Activated CD4-positive, alpha-beta T cell treated with anti-CD3 and anti-CD28 coated beads for 48 hours (primary cell): ENCODE results near the gene NUFIP1.
A peak's percentile ranks its signal among the peaks of the same experiment; 100 is the strongest.
"Not testable (repeated sequence)": the region's sequence is repeated elsewhere in the genome, so short reads cannot be mapped to it uniquely, and the experiment has no call there.

Source experiments
- DNase-seq: peaks from one replicate; pipeline ENCODE4 v3.0.0-alpha.2; 2020

The NUFIP1 gene

DNA sequence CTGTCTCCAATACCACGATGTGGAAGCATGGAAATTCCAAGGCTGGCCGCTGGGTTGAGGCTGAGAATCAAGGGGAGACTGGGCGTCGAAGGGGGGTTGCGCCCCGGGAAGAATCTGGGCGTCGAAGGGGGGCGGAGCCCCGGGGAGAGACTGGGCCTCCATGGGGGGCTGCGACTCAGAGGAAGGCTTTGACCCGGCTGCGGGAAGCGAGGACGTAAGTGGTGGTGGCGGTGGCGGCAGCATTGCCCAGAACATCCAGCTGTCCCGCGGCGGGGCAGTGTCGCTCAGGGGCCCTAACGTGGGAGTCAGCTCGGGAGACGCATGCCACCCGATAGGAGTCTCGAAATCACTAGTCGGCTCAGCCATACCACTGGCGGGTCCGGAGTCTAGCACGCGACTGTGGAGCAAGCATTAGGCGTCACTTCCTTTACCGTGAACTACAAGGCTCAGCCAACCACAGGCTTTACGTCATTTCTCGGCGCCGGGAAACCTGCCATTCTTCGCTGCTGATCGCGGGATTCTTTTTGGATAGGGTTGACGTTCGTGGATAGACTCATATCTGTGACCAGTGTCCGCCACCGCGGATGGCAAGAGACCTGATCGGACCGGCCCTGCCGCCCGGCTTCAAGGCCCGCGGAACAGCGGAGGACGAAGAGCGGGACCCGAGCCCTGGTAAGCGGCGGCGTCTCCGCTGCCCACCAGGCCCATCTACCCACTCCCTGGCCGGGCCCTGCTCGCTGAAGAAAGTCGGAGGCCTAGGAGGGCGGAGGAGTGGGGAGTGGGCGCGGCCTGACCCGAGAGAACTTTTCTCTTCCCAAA lies at the start of gene NUFIP1, which contains the start of gene GPALPP1:
NUFIP1 (minus strand) TSS at position 401 of the 819 bp plus-strand sequence; CDS start at position 366, 35 bp downstream.
GPALPP1 (plus strand) TSS at position 468 of the 819 bp plus-strand sequence; CDS start at position 585, 117 bp downstream.
- peak; percentile 96 for DNase-seq

DNA sequence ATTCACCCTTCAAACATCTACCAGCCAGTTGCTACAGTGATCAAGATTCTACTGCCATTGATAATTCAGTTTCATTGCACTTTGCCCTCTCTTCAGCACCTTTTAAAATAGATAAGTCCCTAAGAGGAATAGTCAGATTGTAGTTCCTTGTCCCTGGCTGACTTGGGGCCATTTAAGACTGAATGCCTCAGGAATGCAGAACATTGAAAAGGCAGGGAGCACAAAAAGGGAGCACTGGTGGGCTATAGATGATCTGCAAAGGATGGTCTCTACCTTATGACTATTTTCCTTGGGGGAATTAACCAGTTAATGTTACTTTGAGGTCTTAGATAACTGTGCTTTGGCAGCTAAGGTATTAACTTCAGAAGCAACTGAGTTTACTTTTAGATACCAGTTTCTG lies 46.9 kb upstream of the NUFIP1 start:
- no peak for DNase-seq

DNA sequence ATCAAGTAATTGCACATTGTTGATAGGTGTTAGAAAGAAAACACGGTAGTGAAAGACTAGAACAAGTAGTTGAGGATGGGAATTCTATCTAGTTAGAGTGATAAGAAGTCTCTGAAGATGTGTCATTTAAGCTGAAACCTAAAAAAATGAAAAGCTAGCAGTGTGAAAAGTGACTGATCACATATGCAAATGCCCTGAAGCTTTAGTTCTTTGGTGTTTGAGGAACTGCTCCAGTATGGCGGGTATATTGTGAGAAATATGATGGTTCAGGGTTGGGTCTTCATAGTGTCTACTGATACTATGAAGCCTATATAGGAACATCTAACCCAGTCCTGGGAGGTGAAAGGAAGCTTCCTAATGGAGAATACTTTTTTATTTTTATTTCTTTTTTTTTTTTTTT lies 45.1 kb upstream of the NUFIP1 start:
- DNase-seq: no peak

DNA sequence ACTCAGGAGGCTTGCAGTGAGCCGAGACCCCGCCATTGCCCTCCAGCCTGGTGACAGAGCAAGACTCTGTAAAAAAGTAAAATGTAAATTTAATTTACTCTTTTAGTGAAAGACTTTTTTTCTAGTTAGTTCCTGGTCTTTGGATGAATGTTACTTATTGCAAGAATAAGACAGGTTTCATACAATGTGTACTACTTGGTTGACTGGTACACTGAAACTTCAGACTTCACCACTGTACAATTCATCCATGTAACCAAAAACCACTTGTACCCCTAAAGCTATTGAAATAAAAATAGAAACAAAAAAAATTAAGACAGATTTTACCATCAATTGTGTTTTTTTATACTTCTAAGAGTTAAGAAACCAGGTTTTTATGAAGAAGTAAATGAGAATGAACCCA lies 35.6 kb upstream of the NUFIP1 start:
- no peak for DNase-seq

DNA sequence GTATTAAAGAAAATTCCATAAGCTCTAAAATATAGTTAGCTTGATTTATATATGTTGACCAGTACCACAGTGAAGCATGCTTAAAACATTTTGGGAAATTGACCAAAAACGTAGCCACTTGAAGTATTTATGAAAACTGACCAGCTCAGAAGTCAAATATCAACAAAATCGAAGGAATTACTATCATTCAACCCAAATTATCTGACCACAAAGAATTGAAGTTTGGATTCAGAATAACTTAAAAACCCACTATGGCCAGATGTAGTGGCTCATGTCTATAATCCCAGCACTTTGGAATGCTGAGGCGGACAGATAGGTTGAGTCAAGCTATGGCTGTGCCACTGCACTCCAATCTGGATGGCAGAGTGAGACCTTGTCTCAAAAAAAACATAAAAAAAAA lies 32.0 kb upstream of the NUFIP1 start:
- no peak for DNase-seq

DNA sequence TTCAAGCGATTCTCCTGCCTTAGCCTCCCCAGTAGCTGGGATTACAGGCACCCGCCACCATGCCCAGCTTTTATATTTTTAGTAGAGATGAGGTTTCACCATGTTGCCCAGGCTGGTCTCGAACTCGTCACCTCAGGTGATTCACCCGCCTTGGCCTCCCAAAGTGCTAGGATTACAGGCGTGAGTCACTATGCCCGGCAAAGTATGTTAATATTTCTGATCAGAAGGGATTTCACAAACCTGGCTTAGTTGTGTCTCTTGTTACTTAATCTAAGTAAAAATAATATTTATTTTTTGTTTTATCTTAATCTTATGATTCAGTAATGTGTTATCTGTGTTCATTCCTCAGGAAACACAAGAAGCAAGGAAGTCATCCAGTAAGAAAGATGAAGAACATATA lies 30.7 kb upstream of the NUFIP1 start:
- DNase-seq: not testable (repeated sequence)

DNA sequence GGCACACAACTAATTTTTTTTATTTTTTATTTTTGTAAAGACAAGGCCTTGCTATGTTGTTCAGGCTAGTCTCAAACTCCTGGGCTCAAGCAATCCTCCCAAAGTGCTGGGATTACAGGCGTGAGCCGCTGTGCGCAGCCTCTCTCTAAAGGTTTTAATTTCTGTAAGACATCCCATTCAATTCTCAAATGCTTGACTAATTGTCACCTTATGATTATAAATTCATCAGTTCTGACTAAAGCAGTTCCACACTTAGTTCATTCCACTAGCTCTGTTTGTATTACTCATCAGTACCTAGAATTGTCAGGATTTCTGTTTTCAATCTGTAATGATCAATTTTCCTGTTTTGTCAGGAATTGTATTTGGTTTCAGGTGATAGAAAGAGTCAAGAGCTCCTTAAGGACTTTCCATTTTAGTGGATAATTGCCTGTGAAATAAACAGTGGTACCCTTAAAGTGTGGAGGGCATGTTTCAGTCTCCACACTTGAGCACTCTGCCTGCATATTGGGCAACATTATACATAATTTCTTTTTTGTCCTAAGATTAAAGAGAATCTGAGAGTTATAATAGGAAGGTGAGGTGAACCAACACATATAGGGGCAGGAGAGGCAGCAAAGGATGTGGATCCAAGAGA lies 27.6 kb upstream of the NUFIP1 start:
- DNase-seq: peak; percentile 12

DNA sequence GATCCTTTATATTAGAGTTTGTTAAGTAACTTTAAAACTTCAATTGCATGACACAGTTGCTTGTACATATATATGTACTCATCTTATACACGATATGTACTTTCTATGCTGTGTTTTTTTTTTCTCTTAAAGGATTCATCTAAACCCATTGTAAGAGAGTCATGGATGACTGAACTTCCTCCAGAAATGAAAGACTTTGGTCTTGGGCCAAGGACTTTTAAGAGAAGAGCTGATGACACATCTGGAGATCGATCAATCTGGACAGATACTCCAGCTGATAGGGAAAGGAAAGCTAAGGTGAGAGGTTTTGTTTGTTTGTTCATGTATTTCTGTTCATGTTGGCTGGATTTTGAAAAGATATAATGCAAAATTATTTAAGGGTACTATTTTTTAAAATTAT lies 26.0 kb upstream of the NUFIP1 start:
- no peak for DNase-seq

DNA sequence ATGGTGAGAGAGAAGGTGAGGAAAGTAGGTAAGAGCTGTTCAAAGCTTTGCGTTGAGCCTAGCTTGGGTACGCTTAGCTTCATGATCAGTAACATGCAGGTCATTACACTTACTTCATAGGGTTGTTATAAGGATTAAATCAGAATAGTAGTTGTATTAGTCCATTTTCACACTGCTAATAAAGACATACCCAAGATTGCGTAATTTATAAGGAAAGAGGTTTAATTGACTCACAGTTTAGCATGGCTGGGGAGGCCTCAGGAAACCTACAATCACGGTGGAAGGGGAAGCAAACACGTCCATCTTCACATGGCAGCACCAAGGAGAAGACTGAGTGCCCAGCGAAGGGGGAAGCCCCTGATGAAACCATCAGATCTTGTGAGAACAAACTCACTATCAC lies 21.9 kb upstream of the NUFIP1 start:
- DNase-seq: no peak

DNA sequence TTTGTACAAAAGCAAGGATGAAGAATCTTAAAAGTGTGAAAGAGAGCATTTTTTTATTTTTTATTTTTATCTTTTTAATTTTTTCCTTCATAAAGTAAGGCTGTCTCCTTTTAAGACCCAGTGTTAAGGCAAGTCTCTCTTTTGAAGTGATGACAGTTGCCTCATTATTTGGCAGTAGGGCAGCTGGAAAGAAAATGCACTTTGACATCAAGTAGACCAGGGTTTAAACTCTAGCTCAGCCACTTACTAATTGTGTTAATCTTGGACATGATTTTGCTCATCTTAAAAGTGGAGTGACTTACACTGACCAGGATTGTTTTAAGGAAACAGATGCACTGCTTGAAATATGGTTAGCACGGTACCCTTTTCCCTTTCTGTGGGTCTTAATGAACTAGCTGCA lies 18.6 kb upstream of the NUFIP1 start:
- DNase-seq: no peak

DNA sequence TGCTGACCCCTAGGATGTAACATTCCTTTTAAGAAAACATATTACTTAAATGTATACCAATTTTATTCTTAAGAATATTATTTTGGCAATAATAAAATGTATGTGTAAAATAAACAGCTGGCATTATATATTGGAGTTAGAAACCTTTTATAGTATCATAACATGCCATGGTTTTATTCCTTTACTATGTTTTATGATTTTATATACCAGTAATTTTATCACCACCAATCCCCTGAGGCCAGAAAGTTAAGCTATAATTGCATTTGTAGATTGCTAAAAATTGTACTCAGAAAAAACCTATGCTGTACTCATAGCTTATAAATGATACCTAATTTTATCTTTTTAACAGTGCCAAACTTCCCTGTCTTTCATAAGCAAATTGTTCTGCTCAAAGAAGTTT lies 18.0 kb upstream of the NUFIP1 start:
- DNase-seq: no peak

DNA sequence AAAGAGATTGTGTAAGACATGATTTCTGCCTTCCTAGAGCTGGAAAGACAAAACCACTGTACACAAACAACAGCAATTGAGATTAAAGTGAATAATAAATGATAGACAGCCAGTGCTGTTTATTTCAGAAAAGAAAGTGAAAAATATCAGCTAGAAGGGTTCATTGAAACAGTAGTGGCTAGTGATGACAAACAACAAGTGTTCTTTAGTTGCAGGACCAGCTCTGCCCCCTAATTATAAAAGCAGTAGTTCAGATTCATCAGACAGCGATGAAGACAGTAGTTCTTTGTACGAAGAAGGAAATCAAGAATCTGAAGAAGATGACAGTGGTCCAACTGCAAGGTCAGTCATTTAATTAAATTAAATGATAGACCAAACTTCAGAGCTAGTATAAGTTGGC lies 14.8 kb upstream of the NUFIP1 start:
- no peak for DNase-seq

DNA sequence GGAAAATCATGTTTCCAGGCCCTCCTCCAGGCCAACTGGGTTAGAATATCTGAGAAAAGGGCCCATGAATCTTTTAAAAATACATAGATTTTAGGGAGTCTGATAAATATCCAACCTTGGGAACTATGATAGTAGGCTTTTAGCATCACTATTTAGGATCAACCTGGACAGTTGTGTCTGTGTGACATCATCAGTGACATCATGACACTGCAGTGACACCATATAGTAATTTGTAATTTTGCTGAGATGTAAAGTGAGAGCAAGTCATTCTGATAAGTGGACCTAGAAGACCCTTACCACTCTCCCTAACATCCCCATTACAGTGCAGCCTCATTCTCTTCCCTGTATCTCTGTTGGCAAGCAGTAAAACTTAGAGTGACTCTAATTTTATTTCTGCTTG lies 14.1 kb upstream of the NUFIP1 start:
- DNase-seq: no peak

DNA sequence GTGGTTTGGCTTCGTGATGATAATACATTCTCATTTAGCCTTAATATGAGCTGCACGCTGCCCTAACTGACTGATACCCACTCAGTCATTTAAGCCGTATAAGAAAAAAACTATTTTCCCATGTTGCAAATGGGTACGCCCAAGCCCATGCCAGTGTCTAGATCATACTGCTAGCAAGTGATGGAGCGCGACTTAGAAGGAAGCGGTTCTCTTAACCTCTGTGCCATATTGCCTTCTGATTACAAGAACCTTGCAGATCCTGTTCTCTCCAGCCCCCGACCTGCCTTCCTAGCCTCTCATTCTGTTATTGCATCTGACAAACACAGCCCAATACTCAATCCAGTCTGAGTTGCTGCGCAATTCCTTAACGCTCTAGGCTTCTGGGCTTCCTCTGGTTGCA lies 670 bp upstream of the NUFIP1 start:
- DNase-seq: no peak

DNA sequence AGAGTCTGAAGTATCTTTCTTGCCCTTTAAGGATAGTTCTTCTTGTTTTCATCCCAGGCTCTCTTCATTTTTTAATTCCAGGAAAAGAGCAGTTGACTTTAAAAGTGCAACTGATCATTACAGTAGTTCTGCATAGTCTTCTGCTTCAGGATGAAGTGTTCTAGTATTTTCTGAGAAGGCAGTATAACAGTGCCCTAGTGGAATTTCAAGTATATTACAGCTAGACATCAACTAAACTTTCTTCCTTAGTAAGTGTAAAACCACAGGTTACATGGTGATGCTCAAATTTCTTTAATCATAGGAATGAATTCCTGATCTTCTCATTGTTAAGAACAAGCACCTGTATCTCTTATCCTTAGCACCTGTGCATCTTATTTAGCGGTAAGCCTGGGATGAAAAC lies 10.9 kb downstream of the NUFIP1 start:
- no peak for DNase-seq

DNA sequence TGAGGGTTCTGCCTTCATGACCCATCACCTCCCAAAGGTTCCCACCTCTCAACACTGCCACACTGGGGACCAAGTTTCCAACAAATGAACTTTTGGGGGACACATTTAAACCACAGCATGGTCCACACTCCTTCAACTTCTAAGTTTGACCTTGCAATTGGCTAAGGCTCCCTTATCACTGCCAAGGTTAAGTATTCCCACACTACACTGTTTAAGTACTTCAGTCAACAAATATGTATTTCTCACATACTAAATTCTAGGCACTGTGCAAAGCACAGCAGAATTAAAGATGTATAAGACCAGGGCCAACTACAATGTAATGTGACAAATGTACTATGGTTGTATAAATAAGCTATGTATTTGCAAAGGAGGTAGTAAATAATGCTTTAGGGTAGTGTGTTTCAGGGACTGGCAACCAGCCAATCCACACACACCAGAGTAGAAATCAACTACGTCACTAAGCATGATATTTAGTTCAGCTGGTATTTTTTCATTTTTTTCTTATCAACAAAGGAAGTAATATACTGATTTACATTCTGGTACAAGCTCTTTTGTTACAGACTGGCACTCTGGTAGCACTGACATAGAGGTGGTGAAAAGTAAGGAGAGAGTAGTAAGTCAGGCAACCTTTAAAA lies 12.2 kb downstream of the NUFIP1 start:
- DNase-seq: no peak

DNA sequence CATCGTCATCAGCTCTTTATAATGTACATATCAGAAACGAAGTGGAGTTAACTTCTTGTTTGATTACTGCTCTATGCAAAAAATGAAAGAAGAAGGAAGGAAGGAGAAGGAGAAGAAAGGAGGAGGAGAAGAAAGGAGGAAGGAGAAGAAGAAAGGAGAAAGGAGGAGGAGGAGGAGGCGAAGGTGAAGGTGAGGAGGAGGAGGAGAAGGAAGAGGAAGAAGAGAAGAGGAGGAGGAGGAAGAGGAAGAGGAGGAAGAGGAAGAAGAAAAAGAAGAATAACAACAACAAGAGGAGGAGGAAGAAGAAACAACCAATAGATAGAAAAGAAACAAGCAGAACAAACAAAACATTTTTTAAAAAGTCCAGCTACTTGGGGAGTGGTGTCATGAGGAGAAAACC lies 13.1 kb downstream of the NUFIP1 start:
- no peak for DNase-seq

DNA sequence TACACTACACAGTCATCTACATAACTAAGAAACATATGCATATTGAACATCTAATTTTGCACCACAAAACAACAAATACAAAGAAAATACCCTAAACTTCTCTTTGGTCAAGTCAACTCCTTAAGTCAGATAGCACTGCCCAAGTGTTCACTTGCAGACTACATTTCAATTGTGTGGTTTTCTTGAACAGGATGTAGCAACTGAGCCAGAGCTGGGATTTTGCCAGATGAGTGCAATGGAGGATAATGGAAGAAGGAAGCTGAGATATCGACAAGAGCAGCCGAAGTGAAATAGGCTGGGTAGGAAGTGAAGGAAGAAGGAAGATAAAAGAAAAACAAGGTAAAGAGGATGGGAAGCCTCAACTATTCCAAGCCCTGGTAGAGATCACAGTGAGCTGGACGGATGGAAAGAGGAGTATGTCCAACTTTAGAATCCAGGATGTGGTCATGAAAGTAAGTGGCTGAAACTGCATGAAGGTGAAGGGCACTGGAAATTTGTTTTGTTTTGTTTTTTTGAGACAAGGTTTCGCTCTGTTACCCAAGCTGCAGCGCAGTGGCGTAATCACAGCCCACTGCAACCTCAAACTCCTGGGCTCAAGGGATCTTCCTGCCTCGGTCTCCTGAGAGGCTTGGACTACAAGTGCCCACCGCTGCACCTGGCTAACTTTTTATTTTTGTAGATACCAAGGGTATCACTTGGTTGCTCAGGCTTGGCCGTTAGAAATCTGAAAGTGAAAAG lies 15.0 kb downstream of the NUFIP1 start:
- DNase-seq: no peak

DNA sequence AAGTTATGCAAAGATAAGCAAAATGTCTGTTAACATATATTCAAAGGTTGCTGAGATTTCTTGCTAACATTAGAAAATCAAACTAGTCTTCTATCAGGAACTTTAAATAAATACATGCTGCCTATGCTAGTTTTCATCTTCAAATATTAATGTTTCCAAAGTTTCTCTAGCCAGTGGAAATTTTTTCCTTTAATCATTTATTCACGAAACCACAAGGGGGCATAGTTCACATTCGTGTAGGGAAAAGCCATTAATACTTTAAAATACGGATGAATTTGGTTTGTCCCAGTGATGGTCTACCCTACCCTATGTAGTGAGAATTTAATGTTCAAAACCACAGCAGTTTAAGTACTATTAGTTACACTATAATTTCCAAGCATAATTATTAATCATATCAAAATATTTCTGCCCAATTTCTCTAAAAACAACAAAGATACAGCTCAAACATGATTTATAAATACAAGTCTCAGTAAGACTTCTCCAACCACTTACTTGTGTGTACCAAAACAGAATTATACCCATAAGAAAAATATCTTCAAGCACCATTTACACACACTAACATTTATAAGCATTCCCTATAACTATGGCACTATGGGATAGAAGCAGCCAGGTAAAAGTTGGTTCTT lies 16.2 kb downstream of the NUFIP1 start:
- no peak for DNase-seq

DNA sequence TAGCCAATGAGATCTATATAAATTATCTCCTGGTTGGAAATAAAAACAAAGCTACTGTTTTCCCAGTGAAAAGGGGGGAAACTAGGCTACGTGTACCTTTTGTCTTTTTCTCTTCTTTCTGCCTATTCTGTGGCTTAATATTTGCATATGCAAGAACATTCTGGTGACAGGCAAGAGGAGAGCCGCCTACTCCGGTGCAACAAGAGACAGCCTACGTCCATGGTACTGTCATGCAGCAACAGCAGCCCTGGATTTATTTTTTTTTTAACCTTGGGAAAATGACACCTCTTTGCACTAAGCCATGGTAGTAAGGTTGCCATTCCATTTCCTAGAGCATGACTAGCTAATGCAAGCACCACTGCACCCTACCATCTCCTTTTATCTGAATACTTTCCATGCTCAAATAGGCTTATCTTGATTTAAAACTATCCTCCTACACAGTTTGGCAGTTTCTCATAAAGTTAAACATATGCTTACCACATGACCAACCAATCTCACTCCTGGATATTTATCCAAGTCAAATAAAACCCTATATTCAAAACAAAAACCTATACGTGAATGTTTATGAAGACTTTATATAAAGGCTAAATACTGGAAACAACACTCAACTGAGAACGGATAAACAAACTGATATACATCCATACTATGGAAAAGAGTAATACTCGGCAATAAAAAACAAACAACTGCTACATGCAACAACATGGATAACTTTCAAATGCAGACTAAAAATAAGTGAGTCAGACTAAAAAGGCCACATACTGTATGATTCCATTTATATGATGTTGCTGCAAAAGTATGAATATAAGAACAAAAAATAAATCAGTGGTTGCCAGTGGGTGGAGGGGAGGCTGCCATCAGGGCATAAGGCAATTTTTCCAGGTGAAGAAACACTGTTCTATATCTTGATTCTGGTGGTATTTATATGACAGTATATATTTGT lies 17.3 kb downstream of the NUFIP1 start:
- no peak for DNase-seq
